NOMO-1 treated with dmso at 0.1 percent for 144 hours (cell line): ENCODE results near the gene TAF4B.
A peak's percentile ranks its signal among the peaks of the same experiment; 100 is the strongest.

Source experiments
- DNase-seq: peaks from one replicate; lab custom pipeline; 2025; ENCODE audit not compliant: unreplicated experiment; lab: John Stamatoyannopoulos, UW

The TAF4B gene

DNA sequence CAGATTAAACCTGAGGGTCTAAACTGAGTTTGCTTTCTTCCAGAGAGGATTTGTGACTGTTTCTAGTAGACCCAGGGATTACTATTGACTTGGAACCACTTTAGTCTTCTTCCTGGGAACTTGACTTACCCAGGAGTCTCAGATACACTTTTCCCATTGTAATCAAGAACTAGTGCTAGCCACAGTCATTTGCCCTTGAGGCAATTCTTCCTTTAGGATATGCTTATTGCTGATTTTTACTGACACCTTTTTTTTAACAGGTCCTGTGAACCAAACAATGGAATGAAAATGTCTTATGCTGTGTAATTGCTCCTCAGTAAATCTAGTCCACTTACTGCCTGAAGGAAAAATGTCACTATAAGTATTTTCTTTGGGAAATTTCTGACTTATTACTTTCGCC is 78.3 kb downstream of the TAF4B start:
- no peak for DNase-seq

DNA sequence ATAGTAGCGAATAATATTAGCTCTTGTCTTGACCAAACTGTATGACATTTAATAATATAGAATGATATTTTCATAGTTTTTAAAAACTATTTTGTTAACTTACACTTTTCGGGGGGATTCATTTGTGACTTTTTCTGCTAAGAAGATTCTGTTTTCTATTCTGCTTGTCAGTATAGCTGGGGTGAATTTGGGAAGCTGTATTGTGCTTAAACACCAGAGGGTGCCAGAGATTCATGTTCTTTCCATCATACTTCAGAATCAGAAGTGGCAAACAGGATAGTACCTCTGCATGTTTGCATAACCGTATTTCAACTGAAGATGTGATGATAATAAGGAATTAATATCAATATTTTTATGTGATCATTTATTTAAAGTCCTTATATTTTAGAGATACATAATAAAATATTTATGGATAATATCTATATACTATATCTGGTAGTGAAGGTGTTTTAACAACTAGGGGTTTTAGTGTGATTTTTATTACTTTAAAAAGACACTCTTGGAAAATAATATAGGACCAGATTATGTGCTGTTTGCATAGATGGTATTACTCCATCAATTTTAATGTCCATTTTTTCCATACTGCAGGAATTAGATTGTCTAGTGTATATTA is 81.0 kb downstream of the TAF4B start:
- peak; percentile 0 for DNase-seq

DNA sequence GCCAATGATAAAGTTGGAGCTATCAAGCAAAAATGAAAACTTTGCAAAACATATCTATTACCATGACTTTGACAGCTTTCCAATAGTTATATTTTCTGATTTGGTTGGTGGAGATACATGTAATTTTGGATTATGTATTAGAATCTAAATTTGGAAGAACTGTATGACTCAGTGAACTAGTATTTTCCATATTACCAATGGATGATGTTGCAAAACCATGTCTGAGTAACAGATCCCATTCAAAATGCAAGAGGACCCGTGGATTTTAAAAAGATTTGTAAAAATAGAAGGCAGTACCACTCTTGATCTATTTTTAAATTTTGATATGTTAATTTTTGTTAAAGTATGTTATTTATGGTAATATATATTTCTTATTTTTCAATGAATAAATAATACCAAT is 83.0 kb downstream of the TAF4B start:
- no peak for DNase-seq

DNA sequence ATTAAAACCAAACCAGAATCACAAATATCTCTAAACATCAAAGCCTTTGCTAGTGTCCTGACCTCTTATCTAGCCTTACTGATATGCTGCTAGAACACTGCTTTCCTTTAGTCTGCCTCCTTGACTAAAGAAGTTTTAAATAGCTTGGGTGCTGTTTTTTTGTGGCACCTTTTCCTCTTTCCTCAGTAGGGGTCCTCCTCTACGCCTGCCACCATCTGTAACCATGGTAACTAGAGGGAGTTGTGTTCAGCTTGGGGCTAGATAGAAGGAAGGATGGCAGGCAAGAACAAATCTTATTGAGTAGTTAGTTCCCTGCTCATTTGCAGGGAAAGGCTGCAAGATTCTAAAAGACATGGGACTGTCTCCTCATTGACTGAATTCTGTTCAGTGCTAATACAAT is 86.0 kb downstream of the TAF4B start:
- DNase-seq: no peak

DNA sequence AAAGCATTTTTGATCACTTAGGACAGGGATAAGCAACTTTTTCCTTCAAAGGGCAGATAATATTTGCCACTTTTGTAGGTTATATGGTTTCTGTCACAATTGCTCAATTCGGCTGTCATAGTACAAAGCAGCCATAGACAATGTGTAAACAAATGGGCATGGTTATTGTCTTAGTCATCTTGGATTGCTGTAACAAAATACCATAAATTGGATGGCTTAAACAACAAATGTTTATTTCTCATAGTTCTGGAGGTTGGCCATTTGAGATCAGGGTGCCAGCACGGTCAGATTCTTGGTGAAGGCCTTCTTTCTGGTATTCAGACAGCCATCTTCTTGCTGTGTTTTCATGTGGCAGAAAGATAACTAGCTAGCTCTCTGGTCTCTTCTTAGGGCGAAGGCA is 91.2 kb downstream of the TAF4B start:
- DNase-seq: no peak

DNA sequence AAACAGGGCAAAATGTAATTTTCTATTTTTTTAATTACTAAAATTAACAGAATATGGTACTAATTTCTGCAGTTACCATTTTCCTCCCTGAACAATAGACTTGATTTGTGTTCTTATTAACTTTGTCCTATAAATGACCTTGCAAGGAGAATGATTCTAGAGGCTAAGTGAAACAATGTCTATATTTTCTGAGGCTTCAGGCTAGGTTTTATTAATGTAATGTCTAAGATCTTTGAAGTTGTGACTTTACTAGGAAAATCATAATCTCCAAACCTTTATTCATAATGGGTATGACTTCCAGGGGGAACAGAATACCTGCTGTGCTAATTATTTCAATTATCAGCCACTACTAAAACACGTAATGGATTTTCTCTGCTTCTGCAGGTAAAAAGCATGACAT is 94.4 kb downstream of the TAF4B start:
- no peak for DNase-seq

DNA sequence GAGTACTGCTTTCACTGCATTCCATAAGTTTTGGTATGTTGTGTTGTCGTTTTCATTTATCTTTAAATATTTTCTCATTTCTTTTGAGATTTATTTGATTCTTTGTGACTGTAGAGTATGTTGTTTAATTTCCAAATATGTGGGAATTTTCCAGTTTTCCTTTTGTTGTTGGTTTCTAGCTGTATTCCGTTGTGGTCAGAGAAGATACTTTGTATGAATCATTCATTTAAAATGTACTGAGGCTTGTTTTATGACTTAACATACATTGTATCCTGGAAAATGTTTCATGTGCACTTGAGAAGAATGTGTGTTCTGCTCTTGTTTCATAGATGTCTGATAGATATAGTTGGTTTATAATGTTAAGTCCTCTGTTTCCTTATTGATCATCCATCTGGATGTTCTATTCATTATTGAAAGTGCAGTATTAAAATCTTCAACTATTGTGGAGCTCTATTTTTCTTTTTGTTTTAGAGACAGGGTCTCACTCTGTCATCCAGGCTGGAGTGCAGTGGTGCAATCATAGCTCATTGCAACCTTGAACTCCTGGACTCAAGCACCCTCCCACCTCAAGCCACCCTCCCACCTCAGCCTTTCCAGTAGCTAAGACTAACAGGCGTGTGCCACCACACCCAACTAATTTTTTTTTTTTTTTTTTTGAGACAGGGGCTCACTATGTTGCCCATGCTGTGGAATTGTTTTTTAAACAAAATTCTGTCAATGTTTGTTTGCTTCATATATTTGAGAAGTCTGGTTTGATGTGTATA is 96.8 kb downstream of the TAF4B start:
- DNase-seq: no peak

DNA sequence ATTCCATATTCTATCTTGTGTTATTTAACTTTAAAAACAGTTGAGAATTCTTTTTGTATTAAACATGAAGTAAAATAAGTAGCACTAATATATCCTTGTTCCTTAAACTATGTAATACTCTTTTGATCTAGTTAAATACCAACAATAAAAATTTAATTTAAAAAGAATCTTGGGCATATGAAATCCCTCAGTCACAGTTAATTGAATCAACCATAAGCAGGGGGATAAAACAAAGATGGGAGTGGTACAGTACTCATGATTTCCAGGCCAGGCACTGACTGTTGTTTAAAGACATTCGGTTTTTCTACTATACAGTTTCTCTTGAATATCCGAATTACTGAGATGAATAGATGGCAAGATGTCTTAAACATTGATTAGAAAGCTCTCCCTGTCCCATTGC is 99.5 kb downstream of the TAF4B start:
- DNase-seq: no peak

DNA sequence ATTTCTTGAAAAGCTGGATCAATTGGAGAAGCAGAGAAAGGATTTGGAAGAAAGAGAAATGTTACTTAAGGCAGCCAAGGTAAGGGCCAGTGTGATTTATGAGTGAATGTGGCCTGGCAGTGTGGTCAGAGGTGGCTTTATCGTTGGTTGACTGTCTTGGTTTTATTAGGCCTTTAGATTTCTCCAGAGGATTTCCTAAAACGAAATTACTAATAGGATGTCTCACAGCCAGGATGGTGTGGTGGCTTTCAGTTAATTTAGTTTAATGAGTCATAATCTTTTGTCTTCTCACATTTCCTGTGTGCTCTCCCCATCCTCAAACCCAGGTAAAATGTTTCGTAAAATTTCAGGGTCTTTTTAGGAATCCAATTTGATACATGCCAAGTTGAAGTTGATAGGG is 100.8 kb downstream of the TAF4B start:
- DNase-seq: no peak

DNA sequence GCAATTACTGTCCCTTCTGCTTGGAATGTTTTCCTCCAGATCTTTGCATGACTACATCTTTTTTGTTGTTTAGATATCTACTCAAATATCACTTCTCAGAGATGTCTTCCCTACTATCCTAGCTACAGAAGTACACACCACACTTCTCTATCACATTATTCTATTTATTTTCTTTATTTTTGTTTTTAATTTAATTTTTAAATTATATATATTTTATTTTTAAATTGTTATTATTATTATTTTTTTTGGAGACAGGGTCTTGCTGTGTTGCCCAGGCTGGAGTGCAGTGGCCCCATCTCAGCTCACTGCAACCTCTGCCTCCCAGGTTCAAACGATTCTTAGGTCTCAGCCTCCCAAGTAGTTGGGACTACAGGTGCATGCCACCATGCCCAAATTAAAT is 106.7 kb downstream of the TAF4B start:
- no peak for DNase-seq

DNA sequence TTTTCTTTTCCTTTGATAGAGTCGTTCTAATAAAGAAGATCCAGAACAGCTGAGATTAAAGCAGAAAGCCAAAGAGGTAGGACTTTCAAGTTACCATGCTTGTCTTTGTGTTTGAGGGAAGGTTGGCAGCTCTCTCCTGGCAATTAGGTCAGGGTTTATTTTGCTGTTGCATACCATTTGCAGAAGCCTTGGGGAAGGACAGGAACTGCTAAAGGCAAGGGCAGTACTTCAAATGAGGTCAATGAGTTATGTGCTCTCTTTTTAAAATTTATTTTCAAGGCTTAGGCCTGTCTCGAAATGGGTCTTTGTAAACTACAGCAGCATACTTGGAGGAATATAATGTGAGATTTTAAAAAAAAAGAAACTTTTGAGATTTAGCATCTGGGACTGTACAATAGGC is 108.9 kb downstream of the TAF4B start:
- no peak for DNase-seq

DNA sequence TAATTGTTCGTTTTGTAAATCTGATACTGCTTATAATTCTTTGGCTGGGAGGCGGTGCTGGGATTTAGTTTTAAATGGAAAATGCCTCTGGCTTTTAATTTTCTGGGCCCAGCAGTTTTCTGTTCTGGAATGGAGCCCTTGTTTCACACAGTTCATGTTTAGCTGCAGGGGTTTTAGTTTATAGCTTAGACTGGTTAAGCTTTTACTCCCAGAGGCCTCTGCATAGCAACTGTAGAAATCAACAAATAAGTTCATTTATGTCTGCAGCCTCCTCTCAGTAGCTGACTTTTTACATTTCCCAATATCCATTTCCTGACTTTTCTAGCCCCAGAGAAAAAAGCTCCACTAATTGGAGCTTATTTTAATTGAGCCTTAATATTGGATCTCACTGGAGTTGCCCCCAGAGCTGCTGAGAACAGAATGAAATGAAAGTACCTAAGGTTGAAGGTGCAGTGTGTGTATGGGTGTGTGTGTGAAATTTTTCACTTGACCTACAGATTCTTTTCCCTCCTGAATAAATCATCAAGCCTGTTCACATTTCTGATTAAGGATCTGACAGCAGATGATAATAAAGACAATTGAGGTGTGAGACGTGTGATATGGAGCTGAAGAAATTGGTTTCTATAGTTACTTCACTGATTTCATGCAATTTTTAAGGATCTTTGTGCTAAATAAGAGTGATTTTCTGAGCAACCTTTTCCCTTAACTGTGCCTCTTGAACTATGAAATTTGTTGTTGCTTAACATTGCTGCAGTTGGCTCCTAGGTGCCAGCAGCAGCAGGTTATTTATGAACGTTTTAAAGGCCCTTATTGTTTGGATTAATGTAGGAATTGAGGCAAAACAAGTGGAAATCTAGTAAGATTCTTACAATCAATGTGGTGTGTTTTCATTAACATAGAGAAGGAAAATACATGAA is 109.6 kb downstream of the TAF4B start:
- no peak for DNase-seq

DNA sequence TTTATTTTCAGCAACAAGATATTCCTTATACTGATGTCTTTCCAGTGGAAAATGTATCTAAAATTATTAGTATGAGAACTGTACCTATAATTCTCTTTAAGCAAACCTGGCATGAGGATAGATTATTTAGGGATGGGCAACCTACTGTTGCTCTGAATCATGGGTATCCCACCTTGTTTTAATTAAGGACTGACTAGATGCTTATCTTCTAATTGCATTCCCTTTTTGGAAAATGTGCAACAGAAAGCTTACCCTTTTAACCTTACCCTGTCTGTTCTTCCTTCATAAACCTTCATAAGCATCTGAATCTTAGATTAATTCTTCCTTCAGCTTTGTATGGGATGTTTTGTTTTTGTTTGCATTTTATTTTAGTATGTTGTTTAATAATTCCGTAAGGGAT is 110.3 kb downstream of the TAF4B start:
- DNase-seq: no peak

DNA sequence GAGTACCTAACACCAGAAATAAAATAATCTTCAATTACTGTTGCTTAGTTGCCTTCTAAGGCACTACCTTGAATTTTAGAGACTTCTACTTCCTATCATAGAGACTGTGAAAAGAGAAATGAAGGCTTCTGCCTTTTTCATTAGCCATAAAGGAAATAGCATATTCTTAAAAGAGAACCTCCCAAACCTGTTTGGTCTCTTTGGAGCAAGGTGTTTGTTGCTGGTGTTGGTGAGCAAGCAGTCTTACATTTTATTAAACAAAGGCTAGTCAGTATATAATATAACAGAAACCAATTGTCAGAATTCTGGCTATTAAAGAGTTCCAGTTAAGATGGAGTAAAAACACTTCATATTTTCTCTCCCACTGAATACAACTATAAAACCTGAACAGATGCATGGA is 116.4 kb downstream of the TAF4B start:
- no peak for DNase-seq

DNA sequence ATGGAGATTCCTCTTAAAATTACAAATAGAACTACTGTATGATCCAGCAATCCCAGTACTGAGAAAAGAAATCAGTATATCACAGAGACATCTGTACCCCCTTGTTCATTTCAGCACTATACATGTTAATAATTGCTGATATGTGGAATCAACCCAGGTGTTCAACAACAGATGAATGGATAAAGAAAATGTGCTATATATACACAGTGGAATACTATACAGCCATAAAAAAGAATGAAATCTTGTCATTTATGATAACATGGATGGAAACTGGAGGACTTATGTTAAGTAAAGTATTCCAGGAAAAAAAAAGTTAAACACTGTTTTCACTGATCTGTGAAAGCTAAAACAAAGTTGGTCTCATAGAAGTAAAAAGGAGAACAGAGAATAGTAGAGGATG is 124.7 kb downstream of the TAF4B start:
- no peak for DNase-seq

DNA sequence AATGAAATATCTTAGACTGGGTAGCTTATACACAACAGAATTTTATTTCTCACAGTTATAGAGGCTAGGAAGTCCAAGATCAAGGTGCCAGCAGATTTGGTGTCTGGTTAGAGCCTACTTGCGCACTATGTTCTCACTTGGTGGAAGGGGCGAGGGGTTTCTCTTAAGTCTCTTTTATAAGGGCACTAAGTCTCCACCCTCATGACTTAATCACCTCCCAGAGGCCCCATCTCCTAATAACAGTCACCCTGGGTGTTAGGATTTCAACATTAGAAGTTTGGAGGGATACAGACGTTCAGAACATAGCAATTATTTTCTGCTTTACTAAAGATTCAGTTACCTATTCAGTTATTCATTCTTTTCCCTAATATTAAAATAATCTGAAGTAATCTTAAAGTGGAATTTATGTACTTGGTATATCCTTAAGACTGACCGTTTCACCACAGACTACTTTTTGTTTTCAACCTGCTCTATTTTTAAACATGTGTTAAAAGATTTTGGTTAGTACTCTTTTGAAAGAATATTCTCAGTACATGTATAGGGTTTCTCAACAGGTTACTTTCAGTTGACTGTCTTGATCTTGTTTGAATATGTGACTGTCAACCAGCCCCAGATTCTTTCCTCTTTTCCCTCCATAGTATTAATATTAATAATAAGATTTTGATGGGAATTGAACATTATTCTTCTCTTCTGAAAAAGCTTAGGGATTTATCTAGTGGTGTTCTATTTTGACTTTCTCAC is 130.0 kb downstream of the TAF4B start:
- no peak for DNase-seq

DNA sequence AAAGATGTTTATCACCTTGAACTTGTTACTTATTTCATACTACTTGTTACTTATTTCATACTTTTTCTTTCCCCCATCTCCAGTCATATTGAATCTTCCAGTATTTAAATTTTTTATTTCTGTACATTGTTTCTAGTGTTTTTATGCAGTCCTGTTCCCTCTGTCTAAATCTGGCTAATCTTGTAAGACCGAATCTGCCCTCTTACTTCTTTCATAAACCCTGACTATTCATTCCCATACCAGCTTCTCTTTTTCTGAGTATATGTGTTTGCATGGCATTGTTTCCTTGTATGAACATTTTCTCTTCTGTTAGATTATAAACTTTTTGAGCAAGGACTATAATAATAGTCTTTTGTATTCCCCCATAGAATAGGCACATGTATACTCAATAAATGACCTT is 131.7 kb downstream of the TAF4B start:
- DNase-seq: no peak

DNA sequence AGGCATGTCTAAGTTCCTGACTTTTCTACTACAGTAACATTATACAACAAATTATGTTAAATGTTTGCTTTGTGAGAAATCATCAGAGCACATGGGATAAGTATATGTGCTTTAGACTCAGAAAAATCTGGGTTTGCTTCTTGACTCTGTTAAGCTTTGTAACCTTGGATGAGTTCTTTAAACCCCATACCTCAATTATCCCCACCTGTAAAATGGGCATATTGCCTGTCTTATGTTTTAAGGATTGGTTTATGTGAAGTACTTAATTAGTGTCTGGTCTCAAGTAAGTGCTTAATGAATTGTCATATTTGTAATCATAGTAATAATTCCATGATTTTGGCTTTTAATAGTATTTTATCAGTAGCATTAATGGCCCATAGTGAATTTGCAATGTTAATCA is 135.8 kb downstream of the TAF4B start:
- no peak for DNase-seq

DNA sequence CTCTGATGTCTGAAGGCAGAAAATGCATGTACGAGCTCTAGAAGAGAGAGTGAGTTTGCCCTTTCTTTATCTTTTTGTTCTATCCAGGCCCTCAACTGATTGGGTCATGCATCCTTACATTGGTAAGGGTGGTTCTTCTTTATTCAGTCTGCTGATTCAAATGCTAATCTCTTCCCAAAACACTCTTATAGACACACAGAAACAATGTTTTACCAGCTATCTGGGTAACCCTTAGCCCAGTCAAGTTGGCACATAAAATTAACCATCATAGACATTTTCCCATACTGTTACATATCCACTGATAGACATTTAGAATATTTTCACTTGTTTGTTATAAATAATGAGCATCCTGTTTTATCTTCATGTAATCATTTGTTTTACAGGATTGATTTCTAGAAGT is 141.2 kb downstream of the TAF4B start:
- DNase-seq: no peak

DNA sequence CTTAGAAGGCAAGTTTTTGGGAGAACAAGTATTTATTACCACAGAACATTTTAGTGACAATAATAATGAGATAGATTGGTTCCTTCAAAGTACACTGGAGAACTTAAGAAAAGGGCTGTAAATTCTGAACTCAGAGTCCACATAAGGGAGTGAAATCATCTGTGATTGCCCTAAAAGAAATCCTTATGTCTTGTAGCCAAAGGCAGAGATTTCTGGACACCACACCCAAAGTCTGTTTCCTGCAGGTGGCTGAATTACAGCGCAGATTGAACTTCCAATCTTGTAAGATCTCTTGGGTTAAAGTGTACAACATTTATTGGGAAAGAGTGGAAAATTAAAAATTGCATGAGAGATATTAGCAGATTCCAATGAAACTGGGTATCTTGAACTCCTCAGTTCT is 143.8 kb downstream of the TAF4B start:
- no peak for DNase-seq

DNA sequence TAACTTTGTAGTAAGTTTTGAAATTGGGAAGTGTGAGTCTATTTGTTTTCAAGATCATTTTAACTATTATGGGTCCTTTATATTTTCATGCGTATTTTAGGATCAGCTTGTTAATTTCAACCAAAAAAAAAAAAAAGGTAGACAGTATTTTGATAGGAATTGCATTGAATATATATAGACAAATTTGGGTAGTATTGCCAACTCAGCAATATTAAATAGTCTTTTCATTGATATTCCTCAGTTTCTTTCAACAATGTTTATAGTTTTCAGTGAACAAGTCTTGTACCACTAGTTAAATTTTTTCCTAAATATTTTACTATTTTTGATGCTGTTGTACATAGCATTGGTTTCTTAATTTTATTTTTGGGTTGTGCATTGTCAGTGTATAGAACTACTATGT is 149.9 kb downstream of the TAF4B start:
- no peak for DNase-seq
